Measurements from ENCODE around the gene DAPL1.

DAPL1 gene

GRCh38 chr2:158805255-158805654, 10.1 kb downstream of the DAPL1 start:
- Histone ChIP-seq H3K79me2 (ENCODE audit: low read length) (no peaks in the 10 kb centered on the region), H3K27me3 (replicated peaks; ENCODE audit: insufficient read depth, low read length) (no peaks in the 10 kb centered on the region), H3K4me1 (ENCODE audit: low read length) (no peaks in the 10 kb centered on the region), H3K9ac (ENCODE audit: low read length) (no peak overlapping the region), H3K27ac (ENCODE audit: low read length) (no peak overlapping the region), H4K20me1 (ENCODE audit: insufficient read depth, low read length) (no peaks in the 10 kb centered on the region), H3K36me3 (replicated peaks; ENCODE audit: insufficient read depth, low read length) (no peaks in the 10 kb centered on the region), H3K4me2 (ENCODE audit: low read depth, low read length) (no peak overlapping the region), H2AFZ (ENCODE audit: low read length) (no peak overlapping the region), H3K9me3 (replicated peaks; ENCODE audit: insufficient read depth, low read length) (no peaks in the 10 kb centered on the region), H3K4me3 (ENCODE audit: low read length) (no peak overlapping the region), H3F3A (ENCODE audit: insufficient read depth, low read length) (no peaks in the 10 kb centered on the region), H3K9me2 (replicated peaks; ENCODE audit: insufficient read depth, low read length) (no peaks in the 10 kb centered on the region)
- TF ChIP-seq EZH2phosphoT487 (IDR thresholded peaks at IDR 0.05; ENCODE audit: low read length) (no peak), CTCF (IDR thresholded peaks at IDR 0.05; ENCODE audit: low read length) (no peak)
- DNase-seq: no peak

GRCh38 chr2:158805936-158806335, 10.8 kb downstream of the DAPL1 start:
- no peak overlapping the region for H3K4me3 ChIP-seq (ENCODE audit: low read length)
- no peaks in the 10 kb centered on the region for H3K27me3 ChIP-seq (replicated peaks; ENCODE audit: insufficient read depth, low read length)
- H3K4me2 ChIP-seq (ENCODE audit: low read depth, low read length): no peak overlapping the region
- H3K36me3 ChIP-seq (replicated peaks; ENCODE audit: insufficient read depth, low read length): no peaks in the 10 kb centered on the region
- H3K9me2 ChIP-seq (replicated peaks; ENCODE audit: insufficient read depth, low read length): no peaks in the 10 kb centered on the region
- H3K79me2 ChIP-seq (ENCODE audit: low read length): no peaks in the 10 kb centered on the region
- no peaks in the 10 kb centered on the region for H3K4me1 ChIP-seq (ENCODE audit: low read length)
- H4K20me1 ChIP-seq (ENCODE audit: insufficient read depth, low read length): no peaks in the 10 kb centered on the region
- H2AFZ ChIP-seq (ENCODE audit: low read length): no peak overlapping the region
- no peak for TF ChIP-seq EZH2phosphoT487 (IDR thresholded peaks at IDR 0.05; ENCODE audit: low read length)
- TF ChIP-seq CTCF (IDR thresholded peaks at IDR 0.05; ENCODE audit: low read length): no peak
- TF ChIP-seq EZH2 (optimal IDR thresholded peaks at IDR 0.05; ENCODE audit: low read depth, low read length): no peak
- no peak overlapping the region for H3K9ac ChIP-seq (ENCODE audit: low read length)
- no peaks in the 10 kb centered on the region for H3K9me3 ChIP-seq (replicated peaks; ENCODE audit: insufficient read depth, low read length)
- H3K27ac ChIP-seq (ENCODE audit: low read length): no peak overlapping the region
- DNase-seq: no peak
- H3F3A ChIP-seq (ENCODE audit: insufficient read depth, low read length): no peaks in the 10 kb centered on the region

GRCh38 chr2:158806941-158807340, 11.8 kb downstream of the DAPL1 start:
- no peak for DNase-seq
- TF ChIP-seq EZH2phosphoT487 (IDR thresholded peaks at IDR 0.05; ENCODE audit: low read length) (no peak), CTCF (IDR thresholded peaks at IDR 0.05; ENCODE audit: low read length) (no peak), EZH2 (optimal IDR thresholded peaks at IDR 0.05; ENCODE audit: low read depth, low read length) (no peak)
- H3K4me2 ChIP-seq (ENCODE audit: low read depth, low read length): no peak overlapping the region
- H3K79me2 ChIP-seq (ENCODE audit: low read length): no peaks in the 10 kb centered on the region
- no peaks in the 10 kb centered on the region for H3K27me3 ChIP-seq (replicated peaks; ENCODE audit: insufficient read depth, low read length)
- no peaks in the 10 kb centered on the region for H4K20me1 ChIP-seq (ENCODE audit: insufficient read depth, low read length)
- H3F3A ChIP-seq (ENCODE audit: insufficient read depth, low read length): no peaks in the 10 kb centered on the region
- no peak overlapping the region for H3K27ac ChIP-seq (ENCODE audit: low read length)
- H3K4me1 ChIP-seq (ENCODE audit: low read length): no peaks in the 10 kb centered on the region
- no peak overlapping the region for H2AFZ ChIP-seq (ENCODE audit: low read length)
- no peak overlapping the region for H3K4me3 ChIP-seq (ENCODE audit: low read length)
- no peaks in the 10 kb centered on the region for H3K9me2 ChIP-seq (replicated peaks; ENCODE audit: insufficient read depth, low read length)
- no peaks in the 10 kb centered on the region for H3K9me3 ChIP-seq (replicated peaks; ENCODE audit: insufficient read depth, low read length)
- no peaks in the 10 kb centered on the region for H3K36me3 ChIP-seq (replicated peaks; ENCODE audit: insufficient read depth, low read length)
- no peak overlapping the region for H3K9ac ChIP-seq (ENCODE audit: low read length)

Measured in MM.1S (cell line).